Colon (tissue), 2 donors: ENCODE measurements around the gene RAP2C.
"Not testable (repeated sequence)": the region's sequence is repeated elsewhere in the genome, so short reads cannot be mapped to it uniquely, and the experiment has no call there.

Source experiments
- FAIRE-seq: peaks from 2 replicates; lab custom pipeline; 2012; peaks lifted over from hg19 to GRCh38; lab: Jason Lieb, UNC
- donor health status: control.
- donor health status: control.

RAP2C gene

DNA sequence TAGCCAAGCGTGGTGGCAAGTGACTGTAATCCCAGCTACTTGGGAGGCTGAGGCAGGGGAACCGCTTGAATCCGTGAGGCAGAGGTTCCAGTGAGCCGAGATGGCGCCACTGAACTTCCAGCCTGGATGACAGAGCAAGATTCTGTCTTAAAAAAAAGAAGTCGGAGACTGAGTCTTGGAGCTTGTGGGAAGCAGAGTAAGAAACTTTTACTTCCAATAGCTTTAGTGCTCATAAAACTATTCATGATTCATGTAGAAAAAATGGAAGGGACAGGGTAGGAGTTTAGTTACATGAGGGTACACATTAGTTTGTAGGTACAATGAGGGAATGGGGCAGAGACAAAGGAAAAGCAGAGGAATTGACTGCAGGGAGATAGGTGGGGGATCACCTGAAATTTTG, 19.3 kb downstream of the RAP2C start:
- FAIRE-seq = no peak

DNA sequence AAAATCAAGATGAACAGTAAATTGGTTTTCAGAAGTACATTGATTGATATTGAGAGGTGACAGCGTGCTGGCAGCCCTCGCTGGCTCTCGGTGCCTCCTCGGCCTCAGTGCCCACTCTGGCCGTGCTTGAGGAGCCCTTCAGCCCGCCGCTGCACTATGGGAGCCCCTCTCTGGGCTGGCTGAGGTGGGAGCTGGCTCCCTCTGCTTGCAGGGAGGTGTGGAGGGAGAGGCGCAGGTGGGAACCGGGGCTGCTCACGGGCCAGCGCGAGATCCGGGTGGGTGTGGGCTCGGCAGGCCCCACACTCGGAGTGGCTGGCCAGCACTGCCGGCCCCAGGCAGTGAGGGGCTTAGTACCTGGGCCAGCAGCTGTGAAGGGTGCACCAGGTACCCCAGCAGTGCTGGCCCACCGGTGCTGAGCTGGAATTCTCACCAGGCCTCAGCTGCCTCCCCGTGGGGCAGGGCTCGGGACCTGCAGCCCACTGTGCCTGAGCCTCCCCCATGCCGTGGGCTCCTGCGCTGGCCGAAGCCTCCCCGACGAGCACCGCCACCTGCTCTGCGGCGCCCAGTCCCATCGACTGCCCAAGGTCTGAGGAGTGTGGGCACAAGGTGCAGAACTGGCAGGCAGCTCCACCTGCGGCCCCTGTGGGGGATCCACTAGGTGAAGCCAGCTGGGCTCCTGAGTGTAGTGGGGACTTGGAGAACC, 25.2 kb downstream of the RAP2C start:
- FAIRE-seq = no peak

GRCh38 chrX:132191938-132192337, 27.3 kb downstream of the RAP2C start:
- FAIRE-seq = no peak

GRCh38 chrX:132188175-132188574, 31.1 kb downstream of the RAP2C start:
- no peak for FAIRE-seq

GRCh38 chrX:132187451-132187850, 31.8 kb downstream of the RAP2C start:
- no peak for FAIRE-seq

GRCh38 chrX:132184871-132185270, 34.4 kb downstream of the RAP2C start:
- no peak for FAIRE-seq

DNA sequence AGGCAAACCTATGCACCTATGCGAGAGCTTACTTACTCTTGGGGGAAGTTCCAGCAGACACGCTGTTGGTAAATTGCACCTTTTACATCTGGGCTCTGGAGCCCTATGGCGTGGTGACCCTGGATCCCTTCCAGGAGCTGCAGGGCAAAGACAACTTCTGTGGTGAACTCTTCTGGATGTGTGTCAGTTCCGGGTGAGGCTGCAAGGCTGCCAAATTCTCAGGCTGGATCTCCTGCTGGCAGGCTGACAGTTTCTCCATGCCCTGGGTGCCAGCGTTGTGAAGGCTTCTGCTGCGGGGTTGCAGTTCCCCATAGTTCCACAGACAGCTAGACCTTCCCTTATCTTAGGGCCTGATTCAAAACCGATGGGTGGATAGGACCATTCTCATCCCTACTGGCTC, 37.9 kb downstream of the RAP2C start:
- no peak for FAIRE-seq

GRCh38 chrX:132180929-132181328, 38.3 kb downstream of the RAP2C start:
- no peak for FAIRE-seq

GRCh38 chrX:132173647-132174046, 45.6 kb downstream of the RAP2C start:
- no peak for FAIRE-seq

- no peak for FAIRE-seq
Measured at GRCh38 chrX:132171881-132172280, 47.4 kb downstream of the RAP2C start.

DNA sequence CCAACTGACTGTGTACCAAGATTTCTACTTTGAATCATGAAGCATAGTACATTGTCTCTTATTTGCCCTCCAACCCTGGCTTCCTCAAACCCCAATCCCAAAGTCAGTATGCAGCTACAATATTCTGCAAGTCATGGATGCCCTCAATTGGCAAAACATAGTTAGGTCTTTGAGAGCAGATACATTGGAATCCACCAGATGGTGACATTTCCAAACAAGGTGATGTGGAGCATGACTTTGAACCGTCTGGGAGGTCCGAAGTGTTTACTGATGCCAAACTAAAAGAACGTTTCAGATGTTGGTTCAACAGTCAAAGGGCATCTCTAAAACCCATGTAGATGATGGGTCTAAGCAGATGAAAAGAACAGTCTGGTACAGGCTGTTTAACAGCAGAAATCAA, 47.8 kb downstream of the RAP2C start:
- no peak for FAIRE-seq

GRCh38 chrX:132169554-132169953, 49.7 kb downstream of the RAP2C start:
- no peak for FAIRE-seq

GRCh38 chrX:132165651-132166050, 53.6 kb downstream of the RAP2C start:
- FAIRE-seq = no peak

- no peak for FAIRE-seq
Measured at GRCh38 chrX:132165005-132165404, 54.2 kb downstream of the RAP2C start.

- FAIRE-seq = not testable (repeated sequence)
Measured at GRCh38 chrX:132163094-132163493, 56.2 kb downstream of the RAP2C start.

DNA sequence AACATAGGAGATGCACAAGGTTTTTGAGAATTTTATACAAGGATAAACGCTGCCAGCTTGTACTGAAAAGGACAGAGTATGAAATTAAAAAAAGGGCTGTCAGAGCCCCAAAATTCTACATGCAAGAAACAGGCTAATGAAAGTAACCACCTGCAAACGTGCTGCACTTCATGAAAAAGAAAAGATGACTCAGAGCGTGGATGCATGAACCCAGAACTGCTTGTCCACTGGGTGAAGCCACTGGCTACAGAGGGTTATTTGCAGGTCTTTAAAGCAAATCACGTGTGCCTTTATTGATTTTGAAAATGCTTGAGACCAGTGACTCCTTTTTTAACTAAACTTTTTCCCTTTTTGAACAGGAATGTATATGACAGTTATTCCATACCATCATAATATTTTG, 66.1 kb downstream of the RAP2C start:
- no peak for FAIRE-seq
